Measurements from ENCODE around the gene EEPD1.

DNA sequence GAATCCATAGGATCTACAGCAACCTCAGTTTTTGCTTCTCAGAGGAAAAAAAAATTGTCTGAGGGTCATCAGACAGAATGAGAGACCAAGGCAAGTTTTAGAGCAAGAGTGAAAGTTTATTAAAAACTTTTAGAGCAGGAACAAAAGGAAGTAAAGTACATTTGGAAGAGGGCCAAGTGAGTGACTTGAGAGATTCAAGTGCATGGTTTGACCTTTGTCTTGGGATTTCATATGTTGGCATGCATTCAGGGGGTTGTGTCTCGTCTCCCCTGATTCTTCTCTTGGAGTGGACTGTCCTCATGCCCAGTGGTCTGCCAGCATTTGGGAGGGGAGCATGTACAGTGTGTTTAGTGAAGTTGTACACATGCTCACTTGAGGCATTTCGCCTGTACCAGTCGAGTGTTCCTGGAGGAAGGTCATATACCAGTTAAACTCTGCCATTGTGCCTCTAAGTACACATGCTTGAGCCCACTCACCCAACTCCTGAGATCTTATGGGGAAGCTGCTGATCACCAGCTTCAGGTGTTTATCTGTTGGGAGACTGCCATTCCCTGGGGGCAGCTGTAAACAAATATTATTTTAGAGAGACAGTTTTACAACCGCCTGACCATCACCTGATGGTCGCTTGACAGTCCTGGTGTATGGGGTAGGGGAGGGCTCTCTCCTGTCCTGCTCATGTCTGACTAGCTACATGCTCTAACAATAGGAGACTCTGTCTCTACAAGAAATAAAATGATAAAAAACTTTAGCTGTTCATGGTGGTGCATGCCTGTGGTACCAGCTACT, 109.4 kb downstream of the EEPD1 start:
- TF ChIP-seq EZH2 (IDR thresholded peaks at IDR 0.05) (no peak), POLR2AphosphoS5 (IDR thresholded peaks at IDR 0.05; ENCODE audit: borderline replicate concordance, low read depth, low read length) (no peak)

Measured in SK-N-MC (cell line).